SKM-1 (cell line): Measurements from ENCODE around the gene EZH1.

Experiments
- DNase-seq: peaks from one replicate; lab custom pipeline; 2025; ENCODE audit not compliant: unreplicated experiment; lab: John Stamatoyannopoulos, UW

The EZH1 gene

GRCh38 chr17:42744806-42745617, at the start of gene EZH1:
Gene EZH1 (minus strand): TSS chr17:42745040. CDS start chr17:42728941, 16,099 bp downstream.
- peak; percentile 60 for DNase-seq

- DNase-seq: no peak
Observed at GRCh38 chr17:42792545-42792944, 47.7 kb upstream of the EZH1 start.

- DNase-seq: no peak
Observed at GRCh38 chr17:42791948-42792347, 47.1 kb upstream of the EZH1 start.

DNA sequence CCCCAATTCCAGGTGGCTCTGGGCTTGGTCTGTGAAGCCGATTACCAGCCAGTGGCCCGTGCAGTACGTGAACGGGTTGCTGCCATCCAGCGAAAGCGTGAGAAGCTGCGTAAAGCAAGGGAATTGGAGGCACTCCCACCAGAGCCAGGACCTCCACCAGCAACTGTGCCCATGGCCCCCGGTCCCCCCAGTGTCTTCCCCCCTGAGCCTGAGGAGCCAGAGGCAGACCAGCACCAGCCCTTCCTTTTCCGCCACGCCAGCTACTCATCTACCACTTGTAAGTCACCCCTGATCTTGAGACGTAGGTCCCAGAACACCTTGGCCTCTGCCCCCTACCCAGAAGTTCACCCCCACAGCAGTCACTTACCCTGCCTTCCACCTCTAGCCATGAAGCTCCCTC, 42.4 kb upstream of the EZH1 start:
- no peak for DNase-seq

DNA sequence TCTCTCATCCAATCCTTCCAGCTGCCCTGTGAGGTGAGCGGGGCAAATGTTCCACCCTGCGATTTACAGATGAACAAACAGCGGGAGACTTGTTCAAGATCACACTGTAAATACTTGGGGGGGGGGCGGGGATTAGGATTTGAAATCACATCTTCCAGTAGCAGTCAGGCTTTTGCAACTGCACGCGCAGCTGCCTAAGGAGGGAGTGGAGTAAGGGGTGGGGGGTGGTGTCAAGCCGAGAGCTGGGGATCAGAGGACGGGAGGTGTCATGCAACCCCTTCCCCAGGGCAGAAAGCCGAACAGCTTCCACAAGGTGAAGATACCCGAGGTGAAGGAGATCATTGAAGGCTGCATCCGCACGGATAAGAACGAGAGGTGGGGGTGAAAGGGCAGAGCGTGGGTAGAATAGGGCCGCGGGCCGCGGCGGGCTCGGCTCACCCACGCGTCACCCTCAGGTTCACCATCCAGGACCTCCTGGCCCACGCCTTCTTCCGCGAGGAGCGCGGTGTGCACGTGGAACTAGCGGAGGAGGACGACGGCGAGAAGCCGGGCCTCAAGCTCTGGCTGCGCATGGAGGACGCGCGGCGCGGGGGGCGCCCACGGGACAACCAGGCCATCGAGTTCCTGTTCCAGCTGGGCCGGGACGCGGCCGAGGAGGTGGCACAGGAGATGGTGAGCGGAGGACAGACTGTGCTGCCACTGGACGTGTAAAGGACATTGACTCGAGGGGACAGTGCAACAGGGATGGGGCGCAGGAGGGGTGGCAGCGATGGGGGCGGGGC, 40.2 kb upstream of the EZH1 start:
- no peak for DNase-seq

DNA sequence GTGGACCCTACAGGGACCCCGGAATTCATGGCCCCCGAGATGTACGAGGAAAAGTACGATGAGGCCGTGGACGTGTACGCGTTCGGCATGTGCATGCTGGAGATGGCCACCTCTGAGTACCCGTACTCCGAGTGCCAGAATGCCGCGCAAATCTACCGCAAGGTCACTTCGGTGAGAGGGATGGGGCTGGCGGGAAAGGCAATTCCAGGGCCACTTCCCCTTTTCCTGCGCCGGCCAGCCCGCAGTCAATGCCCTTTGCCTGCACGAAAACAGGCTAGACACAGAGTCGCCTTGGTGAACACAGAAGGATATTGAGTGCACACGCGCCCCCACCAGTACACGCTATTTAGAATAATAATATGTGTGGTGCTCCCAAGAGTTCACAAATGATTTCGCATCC, 39.6 kb upstream of the EZH1 start:
- no peak for DNase-seq

DNA sequence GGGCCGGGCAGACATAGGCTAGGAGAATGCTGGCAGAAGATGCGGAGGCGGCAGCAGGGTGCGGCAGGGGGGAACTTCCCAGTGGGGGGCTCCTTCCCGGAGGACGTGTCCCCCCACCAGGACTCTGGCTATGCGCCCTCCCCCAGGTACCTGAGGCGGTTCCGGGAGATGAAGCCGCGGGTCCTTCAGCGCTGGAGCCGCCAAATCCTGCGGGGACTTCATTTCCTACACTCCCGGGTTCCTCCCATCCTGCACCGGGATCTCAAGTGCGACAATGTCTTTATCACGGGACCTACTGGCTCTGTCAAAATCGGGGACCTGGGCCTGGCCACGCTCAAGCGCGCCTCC, 38.9 kb upstream of the EZH1 start:
- no peak for DNase-seq

DNA sequence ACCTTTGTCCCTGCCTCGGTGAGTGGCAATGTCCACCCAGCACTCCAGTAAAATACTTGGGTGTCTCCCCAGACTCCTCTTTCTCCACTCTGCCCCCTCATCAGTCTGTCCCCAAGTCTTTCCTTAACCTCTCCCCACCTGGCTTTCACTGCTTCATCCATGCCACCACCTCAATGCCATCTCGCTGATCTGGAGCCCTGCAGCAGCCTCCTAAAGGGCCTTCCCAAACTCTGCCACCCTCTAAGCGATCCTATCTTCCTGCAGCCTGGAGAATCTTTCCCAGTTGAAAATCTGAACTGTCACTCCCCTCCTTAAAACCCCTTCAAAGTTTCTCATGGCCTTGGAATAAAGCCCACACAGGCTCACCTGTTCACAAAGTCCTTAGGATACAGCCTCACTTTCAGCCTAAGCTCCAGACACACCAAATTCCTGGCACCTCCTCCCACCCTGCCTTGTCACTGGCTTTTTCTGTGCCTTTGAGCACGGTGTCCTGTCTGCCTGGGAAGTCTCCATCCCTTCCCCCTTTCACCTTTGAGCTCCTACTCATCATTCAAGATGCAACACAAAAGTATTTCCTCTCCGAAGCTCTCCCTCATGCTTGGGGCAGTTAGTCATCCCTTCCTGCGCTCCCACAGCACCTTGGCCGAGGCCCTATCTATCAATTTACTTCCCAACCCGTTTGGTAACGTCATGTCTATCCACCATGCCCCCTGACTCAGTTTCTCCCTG, 38.4 kb upstream of the EZH1 start:
- DNase-seq: no peak

DNA sequence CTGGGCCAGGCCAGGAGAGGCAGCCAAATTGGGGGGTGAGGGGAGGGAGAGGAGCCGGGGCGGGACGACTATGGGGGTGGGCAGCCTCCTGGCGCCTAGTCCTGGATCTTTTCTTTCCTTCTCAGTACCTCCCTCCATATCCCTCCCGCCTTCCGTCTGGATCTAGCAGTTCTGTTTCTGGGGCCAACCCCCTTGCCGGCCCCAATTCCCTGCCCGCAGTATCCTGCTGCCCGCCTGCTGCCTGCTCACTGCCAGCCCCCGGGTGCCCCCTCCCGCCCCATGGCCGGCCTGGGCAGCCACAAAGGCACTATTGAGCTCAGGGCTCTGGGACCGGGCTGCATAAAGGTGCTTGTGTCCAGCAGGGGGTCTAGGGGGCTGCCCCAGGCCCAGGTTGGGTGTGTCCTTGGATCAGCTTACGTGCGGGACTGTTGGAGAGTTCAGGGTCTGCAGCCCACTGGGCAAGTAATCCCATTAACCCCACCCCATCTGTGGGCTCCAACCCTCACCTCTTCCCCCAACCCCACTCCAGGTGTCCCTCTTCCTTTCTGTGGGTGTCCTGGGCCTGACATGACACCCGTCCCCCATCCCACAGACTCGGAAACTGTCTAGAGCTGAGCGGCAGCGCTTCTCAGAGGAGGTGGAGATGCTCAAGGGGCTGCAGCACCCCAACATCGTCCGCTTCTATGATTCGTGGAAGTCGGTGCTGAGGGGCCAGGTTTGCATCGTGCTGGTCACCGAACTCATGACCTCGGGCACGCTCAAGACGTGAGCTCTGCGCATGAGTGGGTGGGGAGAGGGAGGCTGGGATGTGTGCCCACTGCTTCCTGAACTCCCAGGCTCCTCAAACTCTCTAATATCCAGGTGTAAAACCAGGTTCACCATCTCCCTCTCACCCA, 37.6 kb upstream of the EZH1 start:
- DNase-seq: no peak

DNA sequence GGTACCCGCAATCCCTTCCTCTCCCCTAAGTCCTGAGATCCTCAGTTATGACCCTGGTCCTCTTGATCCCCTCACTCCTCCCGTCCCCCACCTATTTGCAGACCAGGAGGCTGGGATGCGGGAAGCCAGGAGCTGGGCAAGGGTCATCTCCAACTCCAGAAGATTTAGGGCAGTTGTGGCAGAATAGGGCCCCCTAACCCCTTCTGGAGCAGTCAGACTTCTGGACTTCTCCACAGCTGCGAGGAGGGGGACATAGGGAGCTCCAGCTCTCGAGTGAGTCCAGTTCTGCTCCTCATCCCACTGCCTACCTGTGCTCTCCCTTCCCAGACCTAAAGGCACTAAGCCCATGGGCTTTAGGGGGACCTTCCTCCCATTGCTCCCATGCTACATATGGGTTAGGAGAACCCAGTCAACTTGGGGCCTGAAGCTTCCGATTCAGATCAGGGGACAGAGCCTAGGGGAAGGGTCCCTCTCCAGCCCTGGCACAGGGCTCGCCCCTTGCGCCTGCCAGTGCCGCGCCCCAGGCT, 36.9 kb upstream of the EZH1 start:
- DNase-seq: no peak

- DNase-seq: no peak
Observed at GRCh38 chr17:42780851-42781638, 36.2 kb upstream of the EZH1 start.

DNA sequence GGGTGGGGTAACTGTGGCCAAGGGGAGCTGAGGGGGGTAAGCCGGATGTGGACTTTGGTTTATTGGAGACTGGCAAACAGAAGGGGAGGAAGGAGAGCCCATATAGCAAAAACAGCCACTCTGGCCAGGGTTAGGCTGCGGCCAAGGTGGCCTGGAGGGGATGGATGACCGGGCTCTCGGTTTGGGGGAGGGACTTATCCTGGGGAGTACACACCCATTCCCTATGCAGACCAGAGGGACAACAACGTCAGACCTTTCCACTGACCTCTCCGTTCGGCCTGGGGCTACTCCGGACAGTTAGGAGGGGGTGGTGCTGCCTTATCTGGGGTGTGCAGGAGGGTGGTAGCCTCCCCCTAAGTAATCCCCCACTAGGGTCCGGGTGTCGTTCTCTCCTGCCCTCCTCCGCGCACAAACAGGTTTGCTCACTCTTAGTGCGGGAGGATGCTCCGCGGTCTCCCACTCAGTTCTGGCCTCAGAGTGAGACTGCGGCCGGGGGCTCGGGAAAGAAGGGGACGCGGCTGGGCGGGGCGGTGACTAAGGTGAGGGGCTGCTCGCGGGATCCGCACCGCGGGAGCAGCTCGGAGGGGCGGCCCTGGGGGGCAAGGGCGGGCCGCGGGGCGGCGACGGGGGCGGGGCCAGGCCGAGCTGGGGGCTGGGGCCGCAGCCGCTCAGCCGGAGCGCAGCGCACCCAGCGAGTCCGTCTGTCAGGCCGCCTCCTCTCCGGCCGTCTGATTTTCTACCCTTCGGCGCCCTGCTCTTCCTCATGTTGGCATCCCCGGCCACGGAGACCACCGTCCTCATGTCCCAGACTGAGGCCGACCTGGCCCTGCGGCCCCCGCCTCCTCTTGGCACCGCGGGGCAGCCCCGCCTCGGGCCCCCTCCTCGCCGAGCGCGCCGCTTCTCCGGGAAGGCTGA, 35.4 kb upstream of the EZH1 start, which contains the start of gene WNK4:
TSS of gene WNK4 (plus strand) at position 675 of the 915 bp plus-strand sequence. CDS start at position 764, 89 bp downstream.
- DNase-seq: no peak

DNA sequence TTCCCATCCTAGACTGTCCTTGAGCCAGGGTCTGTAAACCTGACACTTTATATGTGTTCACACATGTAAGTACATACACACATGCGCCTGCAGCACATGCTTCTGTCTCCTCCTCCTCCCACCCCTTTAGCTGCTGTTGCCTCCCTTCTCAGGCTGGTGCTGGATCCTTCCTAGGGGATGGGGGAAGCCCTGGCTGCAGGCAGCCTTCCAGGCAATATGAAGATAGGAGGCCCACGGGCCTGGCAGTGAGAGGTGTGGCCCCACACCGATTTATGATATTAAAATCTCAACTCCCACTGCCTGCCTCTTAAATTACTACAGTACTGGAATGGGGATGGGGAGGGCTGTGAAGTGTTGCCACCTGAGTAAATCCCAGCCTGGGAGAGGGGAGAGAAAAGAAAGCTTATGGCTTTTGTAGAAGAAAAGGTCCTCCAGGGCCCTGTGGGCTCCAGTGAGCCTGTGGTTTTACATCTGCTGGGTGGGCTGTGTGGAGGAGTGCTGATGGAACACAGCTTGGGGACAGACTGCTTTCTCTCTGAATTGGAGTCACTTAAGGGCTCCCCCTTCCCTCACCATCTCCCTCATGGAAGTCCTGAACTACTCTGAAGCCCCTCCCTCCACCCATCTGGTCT, 34.6 kb upstream of the EZH1 start:
- no peak for DNase-seq

DNA sequence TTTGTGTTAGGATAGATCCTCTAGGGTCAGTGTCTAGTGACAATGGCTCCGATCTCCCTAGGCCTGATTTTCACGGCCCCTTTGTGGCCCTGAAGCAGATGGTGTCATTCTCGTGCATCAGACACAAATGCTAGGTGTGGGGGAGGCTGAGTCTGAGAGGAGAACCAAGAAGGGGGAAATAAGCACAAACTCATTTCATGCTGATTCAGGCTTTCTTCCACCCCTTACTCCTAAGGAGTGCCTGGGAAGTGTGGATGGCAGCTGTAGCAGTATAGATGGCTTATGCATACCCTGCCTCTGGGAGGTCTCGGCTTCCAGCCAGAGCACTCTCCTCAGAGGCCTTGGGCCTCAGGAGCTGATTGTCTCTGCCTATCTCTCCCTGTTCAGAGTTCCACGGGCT, 33.7 kb upstream of the EZH1 start:
- no peak for DNase-seq

DNA sequence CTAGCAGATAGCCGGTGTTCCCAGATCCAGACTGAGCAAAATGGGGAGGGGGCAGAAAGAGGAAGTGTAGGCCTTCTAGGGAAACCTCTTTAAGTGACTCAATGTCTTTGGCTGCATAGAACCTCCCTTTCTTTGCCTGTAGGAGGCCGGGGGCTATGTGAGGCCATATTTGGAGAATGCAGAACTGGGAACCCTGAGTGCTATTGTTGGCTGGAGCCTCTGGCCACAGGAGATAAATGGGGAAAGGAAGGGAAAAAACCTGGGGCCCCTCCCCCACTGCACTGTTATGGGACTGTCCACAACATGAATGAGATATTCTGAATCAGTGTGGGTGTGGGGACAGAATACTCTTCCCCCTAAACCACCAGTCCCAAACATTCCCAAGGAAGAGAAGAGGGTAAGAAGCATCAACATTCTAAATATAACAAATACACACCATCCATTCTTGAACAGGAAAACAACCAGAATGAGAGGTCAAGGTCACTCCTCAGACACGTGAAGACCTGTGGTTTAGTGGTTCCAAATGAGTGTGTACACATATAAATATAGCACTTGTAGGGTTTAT, 30.8 kb upstream of the EZH1 start:
- peak; percentile 70 for DNase-seq

GRCh38 chr17:42774066-42774745, 29.4 kb upstream of the EZH1 start:
- DNase-seq: no peak
